Psoas muscle (tissue), 8 donors: ENCODE measurements around the gene PPP6R2. TPM values are rescaled to one million over a fixed set of nuclear protein-coding genes. Genes with fewer than 3 reads are reported as not detected.

ENCODE experiments used
- ATAC-seq, 4 donors: fragments of 200-7000 bp; cut with Tn5 transposase; one replicate each; pipeline ENCODE4 v1.9.1; 2020; ENCODE audit warnings: moderate library complexity in 3 of 4, mild to moderate bottlenecking in 2 of 4
- DNase-seq, 2 donors: peaks; one replicate each; pipeline ENCODE4 v3.0.0-alpha.2; 2020
- H3K27ac ChIP-seq: fragments of 200-600 bp; one replicate; pipeline ENCODE4 v1.8.0; 2022
- H3K27me3 ChIP-seq, 3 donors: fragments of 200-600 bp in 1 of 3; one replicate each; pipeline versions ENCODE4 v1.6.1 to v1.8.0; 2013 to 2022; ENCODE audit warnings: low read length in 2 of 3, mild to moderate bottlenecking in 2 of 3, moderate library complexity in 1 of 3; ENCODE audit not compliant: insufficient read depth in 3 of 3
- H3K36me3 ChIP-seq, 2 donors: fragments of 200-600 bp in 1 of 2; one replicate each; pipeline versions ENCODE4 v1.6.1 to v1.8.0; 2013 to 2022; ENCODE audit warnings: low read depth in 1 of 2, mild to moderate bottlenecking in 1 of 2, moderate library complexity in 1 of 2; ENCODE audit not compliant: insufficient read depth in 1 of 2
- H3K4me1 ChIP-seq: fragments of 200-600 bp; one replicate; pipeline ENCODE4 v1.8.0; 2022
- H3K4me3 ChIP-seq: fragments of 200-600 bp; one replicate; pipeline ENCODE4 v1.8.0; 2022; ENCODE audit warnings: mild to moderate bottlenecking
- H3K9me3 ChIP-seq: fragments of 200-600 bp; one replicate; pipeline ENCODE4 v1.8.0; 2022
- WGBS, 3 donors: extraction: QIAGEN DNeasy Blood & Tissue Kit; methylation state at CpG; one replicate each; pipeline versions ENCODE4 v1.1.6 to v1.1.7; 2013; 5-methylcytosine and 5-hydroxymethylcytosine counted together
- intact Hi-C, 2 donors: fragments of 100-400 bp; cut with DNase I; formaldehyde crosslinking; loops; one replicate each; pipeline versions ENCODE4 v1.11.0 to v1.14.2; 2022
- polyA plus RNA-seq, 3 donors: library from polyadenylated mRNA; stranded (reverse); fragments of 200-250 nt; gene quantifications; one replicate each; pipeline ENCODE4 v1.2.3, GENCODE V29; 2013
- total RNA-seq, 4 donors: library from RNA; stranded (reverse); fragmentation: NEBNext Ultra II Directional in 2 of 4; extraction: Animal tissue kit (Norgen Biotek cat#: 25700) in 2 of 4; gene quantifications; one replicate each; pipeline versions ENCODE4 v1.2.1 to v1.2.4, GENCODE V29; 2021 to 2023
- TF ChIP-seq, protein P1 (sequence below): fragments of 200-600 bp; IDR thresholded peaks from one replicate; pipeline ENCODE4 v1.8.0; 2022; ENCODE audit warnings: antibody characterized with exemption
- donor health status: healthy with polysubstance abuse.
- donor health status: DM: no; HTN: no; CAD: no; lungs with moderate emphysema.
- donor health status: Bipolar disorder and iron deficiency.
- donor health status: healthy.
- donor health status: DM: yes; HTN: yes; CAD: no.
- donor health status: DM: no; HTN: no; CAD: no.
- donor health status: DM: no; HTN: no; CAD: no.
- donor health status: DM: yes; HTN: yes; CAD: no.

The PPP6R2 gene
- total and polyA plus RNA-seq, 7 donors: 31.6 to 48.2 (median 41.6) TPM

DNA sequence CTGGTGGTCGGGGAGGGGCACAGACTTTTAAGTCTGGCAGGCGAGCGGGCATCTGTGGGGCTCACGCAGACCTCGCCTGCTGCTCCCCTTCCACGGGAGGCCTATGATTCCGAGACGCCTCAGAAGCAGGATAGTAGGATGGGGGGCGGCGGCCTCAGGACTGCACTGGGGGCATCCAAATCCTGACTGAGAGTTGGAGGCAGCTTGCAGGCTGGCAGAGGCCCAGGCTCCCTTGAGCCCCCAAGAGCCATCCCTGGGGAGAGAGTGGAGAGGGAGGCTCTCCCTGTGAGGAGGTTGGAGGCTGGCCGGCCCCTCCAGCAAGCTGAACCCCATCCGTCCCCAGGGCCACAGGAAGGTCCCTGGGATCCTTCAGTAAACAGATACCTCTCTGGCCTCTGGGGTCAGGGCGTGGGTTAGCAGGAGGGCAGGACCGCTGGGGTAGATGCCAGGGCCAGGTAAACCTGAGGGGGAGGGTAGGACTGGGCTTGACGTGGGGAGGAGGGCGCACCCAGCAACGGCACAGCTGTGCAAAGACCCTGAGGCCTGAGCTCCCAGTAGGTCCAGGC lies 98.4 kb downstream of the PPP6R2 start:
- ATAC-seq (peak in 1 of 4 donors; percentile 2), DNase-seq (peak; percentile 13 to 56)
- WGBS, 3 donors: 88 to 91% (median 90%) methylated on average over 17 of the region's 17 CpGs
- Histone ChIP-seq H3K9me3 (no peaks in the 10 kb centered on the region), H3K4me1 (no peaks in the 10 kb centered on the region), H3K27ac (no peak overlapping the region), H3K4me3 (no peak overlapping the region), H3K27me3 (no peaks in the 10 kb centered on the region), H3K36me3 (peaks cover 9 to 82% of the 10 kb centered on the region in 2 donors)
- intact Hi-C loops: no loop called here
- TF ChIP-seq, protein P1, sequence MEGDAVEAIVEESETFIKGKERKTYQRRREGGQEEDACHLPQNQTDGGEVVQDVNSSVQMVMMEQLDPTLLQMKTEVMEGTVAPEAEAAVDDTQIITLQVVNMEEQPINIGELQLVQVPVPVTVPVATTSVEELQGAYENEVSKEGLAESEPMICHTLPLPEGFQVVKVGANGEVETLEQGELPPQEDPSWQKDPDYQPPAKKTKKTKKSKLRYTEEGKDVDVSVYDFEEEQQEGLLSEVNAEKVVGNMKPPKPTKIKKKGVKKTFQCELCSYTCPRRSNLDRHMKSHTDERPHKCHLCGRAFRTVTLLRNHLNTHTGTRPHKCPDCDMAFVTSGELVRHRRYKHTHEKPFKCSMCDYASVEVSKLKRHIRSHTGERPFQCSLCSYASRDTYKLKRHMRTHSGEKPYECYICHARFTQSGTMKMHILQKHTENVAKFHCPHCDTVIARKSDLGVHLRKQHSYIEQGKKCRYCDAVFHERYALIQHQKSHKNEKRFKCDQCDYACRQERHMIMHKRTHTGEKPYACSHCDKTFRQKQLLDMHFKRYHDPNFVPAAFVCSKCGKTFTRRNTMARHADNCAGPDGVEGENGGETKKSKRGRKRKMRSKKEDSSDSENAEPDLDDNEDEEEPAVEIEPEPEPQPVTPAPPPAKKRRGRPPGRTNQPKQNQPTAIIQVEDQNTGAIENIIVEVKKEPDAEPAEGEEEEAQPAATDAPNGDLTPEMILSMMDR: no peak

DNA sequence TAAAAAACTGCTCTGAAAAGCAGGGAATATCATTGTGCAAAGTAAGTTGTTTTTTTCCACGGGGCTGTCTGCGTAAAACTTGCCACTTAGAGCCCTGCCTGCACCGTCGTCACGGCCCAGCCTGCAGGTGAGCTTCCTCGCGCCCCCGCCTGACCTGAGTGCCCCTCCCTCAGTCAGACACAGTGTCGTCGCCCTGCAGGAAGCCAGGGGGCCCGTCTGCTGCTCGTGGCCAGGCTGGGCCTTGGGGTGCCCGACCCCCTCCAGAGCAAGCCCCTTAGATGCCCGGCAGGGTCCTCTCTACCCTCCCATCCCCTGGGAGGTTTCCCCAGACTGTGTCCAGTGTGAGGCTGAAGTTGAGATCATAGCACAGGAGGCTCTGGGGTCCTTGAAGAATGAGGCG lies 100.1 kb downstream of the PPP6R2 start:
- ATAC-seq (no peak), DNase-seq (peak in 1 of 2 donors; percentile 15)
- H3K36me3 ChIP-seq: peaks cover 10 to 82% of the 10 kb centered on the region in 2 donors
- no peaks in the 10 kb centered on the region for H3K27me3 ChIP-seq
- H3K4me3 ChIP-seq: no peak overlapping the region
- TF ChIP-seq, protein P1: no peak
- intact Hi-C loops: no loop called here
- no peak overlapping the region for H3K27ac ChIP-seq
- H3K9me3 ChIP-seq: no peaks in the 10 kb centered on the region
- no peaks in the 10 kb centered on the region for H3K4me1 ChIP-seq
- WGBS, 3 donors: 76 to 81% (median 78%) methylated on average over 15 of the region's 15 CpGs

DNA sequence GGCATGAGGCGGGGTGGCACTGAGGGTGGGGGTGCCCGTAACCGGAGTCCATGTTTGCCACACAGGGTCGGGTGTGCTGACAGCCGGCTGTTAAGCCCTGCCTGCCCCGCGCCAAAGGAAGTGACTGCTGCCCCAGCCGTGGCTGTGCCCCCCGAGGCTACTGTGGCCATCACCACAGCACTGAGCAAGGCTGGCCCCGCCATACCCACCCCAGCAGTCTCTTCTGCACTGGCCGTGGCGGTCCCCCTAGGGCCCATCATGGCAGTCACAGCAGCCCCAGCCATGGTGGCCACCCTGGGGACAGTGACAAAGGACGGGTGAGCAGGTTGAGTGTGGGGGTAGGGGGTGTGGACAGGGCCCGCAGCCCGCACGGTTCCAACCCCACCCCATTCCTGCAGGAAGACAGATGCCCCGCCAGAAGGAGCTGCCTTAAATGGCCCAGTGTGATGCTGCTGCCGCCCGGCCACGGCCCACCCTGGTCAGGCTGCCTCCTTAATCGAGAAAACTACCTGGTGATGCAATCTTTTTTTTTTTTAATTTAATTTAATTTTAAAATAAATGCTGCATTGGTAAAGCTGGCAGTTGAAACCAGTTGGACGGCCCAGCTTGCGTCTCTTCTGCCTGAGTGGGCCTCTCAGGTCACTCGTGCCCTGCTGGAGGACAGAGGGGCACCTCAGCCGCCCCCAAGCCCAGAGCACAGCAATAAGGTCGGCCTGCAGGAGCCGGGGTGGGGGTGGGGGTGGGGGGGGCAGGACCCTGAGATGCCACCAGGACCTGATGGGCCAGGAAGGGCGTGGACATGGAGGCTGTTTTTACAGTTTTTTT lies 100.9 kb downstream of the PPP6R2 start:
- H3K27ac ChIP-seq: no peak overlapping the region
- DNase-seq (peak in 1 of 2 donors; percentile 14), ATAC-seq (peak in 3 of 4 donors; percentile 5 to 9 (median 7))
- TF ChIP-seq, protein P1: no peak
- WGBS, 3 donors: 63 to 72% (median 67%) methylated on average over 25 to 28 of the region's 28 CpGs
- H3K4me3 ChIP-seq: no peak overlapping the region
- H3K4me1 ChIP-seq: no peaks in the 10 kb centered on the region
- H3K9me3 ChIP-seq: no peaks in the 10 kb centered on the region
- H3K36me3 ChIP-seq: peaks cover 13 to 82% of the 10 kb centered on the region in 2 donors
- intact Hi-C loops: no loop called here
- no peaks in the 10 kb centered on the region for H3K27me3 ChIP-seq

DNA sequence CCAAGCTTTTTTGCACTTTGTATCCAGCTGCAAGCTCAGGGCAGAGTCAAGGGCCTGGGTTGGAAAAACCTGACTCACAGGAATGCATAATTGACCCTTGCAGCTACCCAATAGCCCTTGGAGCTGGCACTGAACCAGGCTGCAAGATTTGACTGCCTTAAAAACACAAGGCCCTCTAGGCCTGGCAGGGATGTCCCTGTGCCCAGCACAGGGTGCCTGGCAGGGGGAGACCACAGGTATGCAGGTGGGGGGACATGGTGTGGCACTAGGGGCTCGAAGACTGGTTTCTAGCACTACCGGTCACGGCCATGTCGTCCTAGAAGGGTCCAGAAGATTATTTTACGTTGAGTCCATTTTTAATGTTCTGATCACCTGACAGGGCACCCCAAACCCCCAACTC lies 101.5 kb downstream of the PPP6R2 start:
- Histone ChIP-seq H3K4me1 (no peaks in the 10 kb centered on the region), H3K9me3 (no peaks in the 10 kb centered on the region), H3K27me3 (no peaks in the 10 kb centered on the region), H3K27ac (no peak overlapping the region), H3K4me3 (no peak overlapping the region), H3K36me3 (peaks cover 13 to 78% of the 10 kb centered on the region in 2 donors)
- 76 to 82% (median 82%) methylated on average over 5 of the region's 5 CpGs for WGBS, 3 donors
- DNase-seq (peak in 1 of 2 donors; percentile 31), ATAC-seq (no peak)
- intact Hi-C loops: no loop called here
- TF ChIP-seq, protein P1: no peak
